ENCODE data around the gene HS3ST3A1. TPM values are rescaled to one million over a fixed set of nuclear protein-coding genes. Genes with fewer than 3 reads are reported as not detected.

The HS3ST3A1 gene
- total RNA-seq, 5 donors from 2014 or later (not counting 1 experiment from before 2014, with no cell fraction given): 1.0 to 2.4 TPM; not detected in 3

- WGBS (ENCODE audit: insufficient coverage): no CpG with 5 or more reads among the region's 3 CpGs
- Mint-ChIP-seq H3K36me3 (no peaks in the 10 kb centered on the region), H3K27ac (no peak overlapping the region), H3K4me1 (no peaks in the 10 kb centered on the region), H3K4me3 (no peak overlapping the region), H3K27me3 (peaks cover 0 to 2% of the 10 kb centered on the region in 2 donors), H3K9me3 (peaks cover 0 to 4% (median 0%) of the 10 kb centered on the region in 3 donors)
- CTCF ChIA-PET: no interaction called here
- Histone ChIP-seq H3K4me3 (ENCODE audit: control insufficient read depth in 1 of 2, extremely low read depth in 1 of 2, low read length in 1 of 2) (no peak overlapping the region), H3K9me3 (no peaks in the 10 kb centered on the region), H3K4me1 (ENCODE audit: control insufficient read depth in 1 of 2, extremely low read depth in 1 of 2, insufficient read depth in 2 of 2, low read length in 2 of 2) (no peaks in the 10 kb centered on the region), H3K27ac (ENCODE audit: low read length) (no peak overlapping the region), H3K27me3 (replicated peaks in 1 of 2; ENCODE audit: control insufficient read depth in 2 of 2, extremely low read depth in 1 of 2, insufficient read depth in 2 of 2, low read length in 1 of 2) (no peaks in the 10 kb centered on the region), H3K36me3 (ENCODE audit: control insufficient read depth in 2 of 2, extremely low read depth in 1 of 2, insufficient read depth in 1 of 2, low read length in 1 of 2) (no peaks in the 10 kb centered on the region)
- ATAC-seq (replicated peaks in 1 of 4) (no peak), DNase-seq (no peak)
- POLR2A ChIA-PET: no interaction called here
Measured at GRCh38 chr17:13465678-13466077, 136.1 kb downstream of the HS3ST3A1 start.

GRCh38 chr17:13462673-13463124 lies 139.0 kb downstream of the HS3ST3A1 start:
- no peaks in the 10 kb centered on the region for H3K4me1 ChIP-seq (ENCODE audit: control insufficient read depth in 1 of 2, extremely low read depth in 1 of 2, insufficient read depth in 2 of 2, low read length in 2 of 2)
- no peak overlapping the region for H3K4me3 Mint-ChIP-seq
- no peaks in the 10 kb centered on the region for H3K4me1 Mint-ChIP-seq
- CTCF ChIA-PET: no interaction called here
- no peak overlapping the region for H3K4me3 ChIP-seq (ENCODE audit: control insufficient read depth in 1 of 2, extremely low read depth in 1 of 2, low read length in 1 of 2)
- no peaks in the 10 kb centered on the region for H3K9me3 ChIP-seq
- H3K36me3 ChIP-seq (ENCODE audit: control insufficient read depth in 2 of 2, extremely low read depth in 1 of 2, insufficient read depth in 1 of 2, low read length in 1 of 2): no peaks in the 10 kb centered on the region
- H3K27me3 Mint-ChIP-seq: peaks cover 11 to 15% of the 10 kb centered on the region in 2 donors
- WGBS (ENCODE audit: insufficient coverage): 86% methylated on average over 5 of the region's 8 CpGs
- POLR2A ChIA-PET: no interaction called here
- no peak overlapping the region for H3K27ac ChIP-seq (ENCODE audit: low read length)
- H3K27ac Mint-ChIP-seq: no peak overlapping the region
- no peaks in the 10 kb centered on the region for H3K27me3 ChIP-seq (replicated peaks in 1 of 2; ENCODE audit: control insufficient read depth in 2 of 2, extremely low read depth in 1 of 2, insufficient read depth in 2 of 2, low read length in 1 of 2)
- no peak for ATAC-seq (replicated peaks in 1 of 4)
- DNase-seq: no peak
- no peaks in the 10 kb centered on the region for H3K36me3 Mint-ChIP-seq
- peaks cover 0 to 15% (median 0%) of the 10 kb centered on the region in 3 donors for H3K9me3 Mint-ChIP-seq

DNA sequence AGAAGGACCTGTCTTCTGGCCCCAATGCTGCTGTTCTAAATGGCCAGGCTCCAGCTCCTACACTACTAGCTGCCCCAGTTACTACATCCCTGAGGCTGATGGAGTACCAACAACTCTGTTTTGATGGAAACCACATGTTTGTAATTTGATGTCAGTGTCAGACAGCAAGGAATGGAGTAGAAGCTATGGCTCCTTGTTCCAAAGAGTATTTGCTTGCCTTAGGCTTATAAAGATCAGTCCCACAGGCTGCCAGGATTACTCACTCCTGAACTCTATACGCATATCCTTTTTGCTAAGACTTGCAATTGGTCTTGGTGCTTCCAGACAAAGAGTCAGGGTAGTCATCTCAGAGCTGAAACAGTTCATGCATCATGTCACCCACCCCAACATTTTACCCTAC lies 139.6 kb downstream of the HS3ST3A1 start:
- peaks cover 0 to 15% (median 0%) of the 10 kb centered on the region in 3 donors for H3K9me3 Mint-ChIP-seq
- Histone ChIP-seq H3K9me3 (no peaks in the 10 kb centered on the region), H3K27ac (ENCODE audit: low read length) (no peak overlapping the region), H3K36me3 (ENCODE audit: control insufficient read depth in 2 of 2, extremely low read depth in 1 of 2, insufficient read depth in 1 of 2, low read length in 1 of 2) (no peaks in the 10 kb centered on the region), H3K4me3 (ENCODE audit: control insufficient read depth in 1 of 2, extremely low read depth in 1 of 2, low read length in 1 of 2) (no peak overlapping the region), H3K27me3 (replicated peaks in 1 of 2; ENCODE audit: control insufficient read depth in 2 of 2, extremely low read depth in 1 of 2, insufficient read depth in 2 of 2, low read length in 1 of 2) (no peaks in the 10 kb centered on the region), H3K4me1 (ENCODE audit: control insufficient read depth in 1 of 2, extremely low read depth in 1 of 2, insufficient read depth in 2 of 2, low read length in 2 of 2) (no peaks in the 10 kb centered on the region)
- ATAC-seq (replicated peaks in 1 of 4): no peak
- H3K4me1 Mint-ChIP-seq: no peaks in the 10 kb centered on the region
- no peak for DNase-seq
- no peak overlapping the region for H3K4me3 Mint-ChIP-seq
- no peak overlapping the region for H3K27ac Mint-ChIP-seq
- CTCF ChIA-PET: no interaction called here
- H3K36me3 Mint-ChIP-seq: no peaks in the 10 kb centered on the region
- peaks cover 11 to 15% of the 10 kb centered on the region in 2 donors for H3K27me3 Mint-ChIP-seq
- POLR2A ChIA-PET: no interaction called here
- WGBS (ENCODE audit: insufficient coverage): no CpG with 5 or more reads among the region's 1 CpG

DNA sequence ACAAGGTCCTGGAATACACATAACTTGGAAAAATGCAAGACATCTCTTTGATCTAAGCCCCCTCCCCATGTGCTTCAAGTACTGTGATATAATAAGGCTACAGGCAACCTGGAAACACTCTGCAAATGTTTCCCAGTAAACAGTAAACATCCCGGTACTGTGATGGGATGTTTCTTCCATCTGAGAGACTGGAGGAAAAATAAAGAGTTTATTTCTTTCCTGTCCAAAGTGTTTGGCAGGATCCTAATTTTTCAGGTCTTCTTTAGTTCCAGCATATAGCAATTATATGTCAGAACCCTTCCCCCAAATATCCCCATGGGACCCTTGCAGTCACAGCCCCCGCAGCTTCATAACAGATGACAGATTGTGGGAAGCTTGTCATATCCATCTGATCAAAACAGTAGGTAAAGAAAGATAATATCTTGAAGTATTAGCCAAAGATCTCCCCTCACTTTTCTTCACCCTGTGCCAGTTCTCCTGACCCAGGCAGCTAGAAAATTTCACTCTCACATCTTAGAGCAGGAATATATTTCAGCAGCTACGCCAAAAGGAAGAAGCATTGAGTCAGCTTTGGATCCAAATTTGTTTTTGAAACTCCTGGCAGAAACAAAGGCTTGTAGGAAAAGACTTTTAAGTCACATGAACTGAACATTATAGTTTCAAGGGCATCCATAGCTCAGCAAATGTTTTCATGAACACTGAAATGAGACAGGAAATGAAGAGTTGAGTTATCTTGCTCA lies 141.3 kb downstream of the HS3ST3A1 start:
- H3K4me3 Mint-ChIP-seq: no peak overlapping the region
- peaks cover 0 to 15% (median 0%) of the 10 kb centered on the region in 3 donors for H3K9me3 Mint-ChIP-seq
- POLR2A ChIA-PET: no interaction called here

DNA sequence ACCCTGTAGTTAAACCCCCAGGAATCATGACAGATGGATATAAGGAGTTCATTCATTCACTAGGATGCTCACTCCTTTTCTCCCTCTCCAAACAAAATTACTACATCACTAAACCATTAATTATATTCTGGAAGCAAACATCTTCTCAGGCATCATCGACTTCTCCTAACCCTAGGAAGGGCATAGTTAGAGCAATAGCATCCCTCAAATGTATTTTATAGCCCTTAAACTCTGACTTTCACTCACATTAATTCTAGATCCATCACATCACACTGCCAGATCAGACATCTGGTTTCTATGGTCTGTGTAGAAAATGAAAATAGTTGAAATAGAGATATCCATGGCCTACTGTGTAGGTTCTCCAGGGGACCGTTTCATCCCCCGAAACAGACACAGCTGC lies 143.9 kb downstream of the HS3ST3A1 start:
- ATAC-seq (replicated peaks in 1 of 4) (no peak), DNase-seq (no peak)
- ChIA-PET CTCF (no interaction called here), POLR2A (no interaction called here)
- Histone ChIP-seq H3K9me3 (no peaks in the 10 kb centered on the region), H3K4me3 (ENCODE audit: control insufficient read depth in 1 of 2, extremely low read depth in 1 of 2, low read length in 1 of 2) (no peak overlapping the region), H3K27ac (ENCODE audit: low read length) (no peak overlapping the region), H3K36me3 (ENCODE audit: control insufficient read depth in 2 of 2, extremely low read depth in 1 of 2, insufficient read depth in 1 of 2, low read length in 1 of 2) (no peaks in the 10 kb centered on the region), H3K27me3 (replicated peaks in 1 of 2; ENCODE audit: control insufficient read depth in 2 of 2, extremely low read depth in 1 of 2, insufficient read depth in 2 of 2, low read length in 1 of 2) (no peaks in the 10 kb centered on the region), H3K4me1 (ENCODE audit: control insufficient read depth in 1 of 2, extremely low read depth in 1 of 2, insufficient read depth in 2 of 2, low read length in 2 of 2) (no peaks in the 10 kb centered on the region)
- no peak overlapping the region for H3K4me3 Mint-ChIP-seq
- no peak overlapping the region for H3K27ac Mint-ChIP-seq
- peaks cover 11 to 13% of the 10 kb centered on the region in 2 donors for H3K27me3 Mint-ChIP-seq
- no CpG with 5 or more reads among the region's 3 CpGs for WGBS (ENCODE audit: insufficient coverage)
- peaks cover 0 to 12% (median 0%) of the 10 kb centered on the region in 3 donors for H3K9me3 Mint-ChIP-seq
- H3K4me1 Mint-ChIP-seq: no peaks in the 10 kb centered on the region
- H3K36me3 Mint-ChIP-seq: no peaks in the 10 kb centered on the region

More for the DNA sequence above, 141.3 kb downstream of the HS3ST3A1 start:
- H3K27ac Mint-ChIP-seq: no peak overlapping the region
- CTCF ChIA-PET: no interaction called here
- H3K36me3 Mint-ChIP-seq: no peaks in the 10 kb centered on the region
- Histone ChIP-seq H3K36me3 (ENCODE audit: control insufficient read depth in 2 of 2, extremely low read depth in 1 of 2, insufficient read depth in 1 of 2, low read length in 1 of 2) (no peaks in the 10 kb centered on the region), H3K27ac (ENCODE audit: low read length) (no peak overlapping the region), H3K27me3 (replicated peaks in 1 of 2; ENCODE audit: control insufficient read depth in 2 of 2, extremely low read depth in 1 of 2, insufficient read depth in 2 of 2, low read length in 1 of 2) (no peaks in the 10 kb centered on the region), H3K4me3 (ENCODE audit: control insufficient read depth in 1 of 2, extremely low read depth in 1 of 2, low read length in 1 of 2) (no peak overlapping the region), H3K4me1 (ENCODE audit: control insufficient read depth in 1 of 2, extremely low read depth in 1 of 2, insufficient read depth in 2 of 2, low read length in 2 of 2) (no peaks in the 10 kb centered on the region), H3K9me3 (no peaks in the 10 kb centered on the region)
- DNase-seq: no peak
- no peaks in the 10 kb centered on the region for H3K4me1 Mint-ChIP-seq
- 80% methylated on average over 1 of the region's 3 CpGs for WGBS (ENCODE audit: insufficient coverage)
- peaks cover 11 to 15% of the 10 kb centered on the region in 2 donors for H3K27me3 Mint-ChIP-seq
- no peak for ATAC-seq (replicated peaks in 1 of 4)
